ENCODE results near the gene GBP2.
"Not testable (repeated sequence)": the region's sequence is repeated elsewhere in the genome, so short reads cannot be mapped to it uniquely, and the experiment has no call there.

GRCh38 chr1:89128003-89128458, 2.1 kb upstream of the GBP2 start:
- not testable (repeated sequence) for TF ChIP-seq POLR2AphosphoS5, POLR2A, TAF1 (IDR thresholded peaks at IDR 0.05; ENCODE audit: low read depth, low read length)

All from GM12891 (cell line).